ENCODE data around the gene LPP. TPM values are rescaled to one million over a fixed set of nuclear protein-coding genes. Genes with fewer than 3 reads are reported as not detected.

The LPP gene
- total RNA-seq, 1 donor from 2014 or later = 23.1 TPM

DNA sequence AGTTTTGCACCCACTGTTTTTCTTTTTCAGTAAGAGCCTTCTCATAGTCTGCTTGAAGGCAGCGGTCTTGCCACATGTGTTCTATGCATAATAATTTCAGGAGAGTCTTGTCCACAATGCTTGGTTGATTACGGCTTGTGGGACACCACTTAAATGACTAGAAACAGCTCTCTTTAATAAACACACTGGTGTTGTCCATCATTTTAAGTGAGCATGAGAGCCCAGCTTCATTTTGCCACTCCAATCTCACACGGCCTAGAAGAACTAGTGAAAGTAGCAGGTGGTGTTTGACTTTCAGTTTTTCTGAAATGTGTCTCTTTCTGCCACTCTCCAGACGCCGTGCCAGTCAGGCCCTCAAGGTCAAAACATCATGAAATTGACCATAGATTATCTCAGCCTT, 292.1 kb downstream of the LPP start:
- Mint-ChIP-seq H3K9me3 (ENCODE audit: unreplicated experiment) (no peaks in the 10 kb centered on the region), H3K36me3 (ENCODE audit: unreplicated experiment) (no peaks in the 10 kb centered on the region), H3K27me3 (ENCODE audit: unreplicated experiment) (no peaks in the 10 kb centered on the region), H3K4me3 (ENCODE audit: unreplicated experiment) (no peak overlapping the region), H3K4me1 (ENCODE audit: low read depth, unreplicated experiment) (no peaks in the 10 kb centered on the region), H3K27ac (ENCODE audit: unreplicated experiment) (no peak overlapping the region)
- TF ChIP-seq, protein P1, sequence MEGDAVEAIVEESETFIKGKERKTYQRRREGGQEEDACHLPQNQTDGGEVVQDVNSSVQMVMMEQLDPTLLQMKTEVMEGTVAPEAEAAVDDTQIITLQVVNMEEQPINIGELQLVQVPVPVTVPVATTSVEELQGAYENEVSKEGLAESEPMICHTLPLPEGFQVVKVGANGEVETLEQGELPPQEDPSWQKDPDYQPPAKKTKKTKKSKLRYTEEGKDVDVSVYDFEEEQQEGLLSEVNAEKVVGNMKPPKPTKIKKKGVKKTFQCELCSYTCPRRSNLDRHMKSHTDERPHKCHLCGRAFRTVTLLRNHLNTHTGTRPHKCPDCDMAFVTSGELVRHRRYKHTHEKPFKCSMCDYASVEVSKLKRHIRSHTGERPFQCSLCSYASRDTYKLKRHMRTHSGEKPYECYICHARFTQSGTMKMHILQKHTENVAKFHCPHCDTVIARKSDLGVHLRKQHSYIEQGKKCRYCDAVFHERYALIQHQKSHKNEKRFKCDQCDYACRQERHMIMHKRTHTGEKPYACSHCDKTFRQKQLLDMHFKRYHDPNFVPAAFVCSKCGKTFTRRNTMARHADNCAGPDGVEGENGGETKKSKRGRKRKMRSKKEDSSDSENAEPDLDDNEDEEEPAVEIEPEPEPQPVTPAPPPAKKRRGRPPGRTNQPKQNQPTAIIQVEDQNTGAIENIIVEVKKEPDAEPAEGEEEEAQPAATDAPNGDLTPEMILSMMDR (IDR thresholded peaks at IDR 0.05; ENCODE audit: partially characterized antibody, unreplicated experiment) = no peak
- no peak for DNase-seq

DNA sequence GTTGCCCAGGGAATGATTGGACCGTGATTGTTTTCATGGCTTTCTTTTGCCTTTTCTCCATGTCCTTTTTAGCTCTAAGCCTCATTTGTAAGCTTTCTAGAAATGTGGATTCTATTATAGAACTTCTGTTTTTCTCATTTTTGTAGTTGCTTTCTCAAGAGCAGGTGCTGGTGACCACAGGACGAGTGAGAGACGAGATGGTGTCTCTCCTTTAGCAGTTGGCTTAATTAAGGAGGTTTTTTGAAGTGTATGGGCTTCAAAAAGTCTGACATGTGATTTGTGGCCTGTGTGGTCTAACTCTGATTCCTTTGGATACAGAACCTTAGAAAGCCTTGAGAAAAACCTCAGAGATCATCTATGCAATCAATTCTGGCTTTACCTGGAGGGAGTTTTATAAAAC, 292.8 kb downstream of the LPP start:
- no peak overlapping the region for H3K27ac Mint-ChIP-seq (ENCODE audit: unreplicated experiment)
- DNase-seq = no peak
- H3K36me3 Mint-ChIP-seq (ENCODE audit: unreplicated experiment) = no peaks in the 10 kb centered on the region
- no peak overlapping the region for H3K4me3 Mint-ChIP-seq (ENCODE audit: unreplicated experiment)
- no peaks in the 10 kb centered on the region for H3K4me1 Mint-ChIP-seq (ENCODE audit: low read depth, unreplicated experiment)
- no peaks in the 10 kb centered on the region for H3K9me3 Mint-ChIP-seq (ENCODE audit: unreplicated experiment)
- TF ChIP-seq, protein P1 (IDR thresholded peaks at IDR 0.05; ENCODE audit: partially characterized antibody, unreplicated experiment) = no peak
- H3K27me3 Mint-ChIP-seq (ENCODE audit: unreplicated experiment) = no peaks in the 10 kb centered on the region

DNA sequence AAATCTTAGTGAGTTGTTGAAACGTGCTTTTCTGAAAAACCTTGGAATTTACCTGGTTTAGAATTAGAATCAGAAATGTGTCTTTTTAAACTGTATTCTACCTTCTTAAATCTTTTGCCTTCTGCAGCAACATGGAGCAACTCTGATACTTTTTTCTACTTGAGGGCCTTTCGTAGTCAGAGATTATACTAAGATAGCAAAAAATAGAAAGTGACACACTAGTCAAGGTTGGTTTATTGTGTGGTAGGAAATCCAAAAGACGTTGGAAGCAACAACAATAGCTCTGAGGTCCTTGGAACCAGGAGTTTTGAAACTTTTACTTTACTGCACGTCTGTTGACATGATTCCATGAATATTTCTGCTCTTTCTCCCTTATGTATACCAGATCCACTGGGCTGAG, 294.9 kb downstream of the LPP start:
- DNase-seq = no peak
- Mint-ChIP-seq H3K4me3 (ENCODE audit: unreplicated experiment) (no peak overlapping the region), H3K9me3 (ENCODE audit: unreplicated experiment) (no peaks in the 10 kb centered on the region), H3K36me3 (ENCODE audit: unreplicated experiment) (no peaks in the 10 kb centered on the region), H3K27ac (ENCODE audit: unreplicated experiment) (no peak overlapping the region), H3K27me3 (ENCODE audit: unreplicated experiment) (no peaks in the 10 kb centered on the region), H3K4me1 (ENCODE audit: low read depth, unreplicated experiment) (no peaks in the 10 kb centered on the region)
- TF ChIP-seq, protein P1 (IDR thresholded peaks at IDR 0.05; ENCODE audit: partially characterized antibody, unreplicated experiment) = no peak

DNA sequence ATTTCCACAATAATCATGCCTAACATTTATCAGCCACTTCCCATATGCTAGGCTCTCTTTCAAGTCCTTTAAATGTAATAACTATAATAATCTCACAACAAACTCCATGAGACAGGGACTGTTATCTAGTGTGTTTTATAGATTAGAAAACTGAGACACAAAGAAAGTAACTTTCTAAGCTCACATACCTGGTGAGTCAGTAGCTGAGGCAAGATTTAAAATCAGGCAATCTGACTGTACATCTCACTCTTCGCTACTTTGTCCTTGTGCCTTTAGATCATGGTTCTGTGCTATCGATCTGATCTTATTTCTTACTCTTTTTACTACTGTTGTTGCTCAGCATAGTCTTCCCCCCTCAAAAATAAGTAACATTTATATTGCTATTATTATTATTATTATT, 295.5 kb downstream of the LPP start:
- H3K4me1 Mint-ChIP-seq (ENCODE audit: low read depth, unreplicated experiment) = no peaks in the 10 kb centered on the region
- H3K4me3 Mint-ChIP-seq (ENCODE audit: unreplicated experiment) = no peak overlapping the region
- H3K27me3 Mint-ChIP-seq (ENCODE audit: unreplicated experiment) = no peaks in the 10 kb centered on the region
- no peaks in the 10 kb centered on the region for H3K9me3 Mint-ChIP-seq (ENCODE audit: unreplicated experiment)
- TF ChIP-seq, protein P1 (IDR thresholded peaks at IDR 0.05; ENCODE audit: partially characterized antibody, unreplicated experiment) = no peak
- DNase-seq = no peak
- H3K36me3 Mint-ChIP-seq (ENCODE audit: unreplicated experiment) = no peaks in the 10 kb centered on the region
- no peak overlapping the region for H3K27ac Mint-ChIP-seq (ENCODE audit: unreplicated experiment)

DNA sequence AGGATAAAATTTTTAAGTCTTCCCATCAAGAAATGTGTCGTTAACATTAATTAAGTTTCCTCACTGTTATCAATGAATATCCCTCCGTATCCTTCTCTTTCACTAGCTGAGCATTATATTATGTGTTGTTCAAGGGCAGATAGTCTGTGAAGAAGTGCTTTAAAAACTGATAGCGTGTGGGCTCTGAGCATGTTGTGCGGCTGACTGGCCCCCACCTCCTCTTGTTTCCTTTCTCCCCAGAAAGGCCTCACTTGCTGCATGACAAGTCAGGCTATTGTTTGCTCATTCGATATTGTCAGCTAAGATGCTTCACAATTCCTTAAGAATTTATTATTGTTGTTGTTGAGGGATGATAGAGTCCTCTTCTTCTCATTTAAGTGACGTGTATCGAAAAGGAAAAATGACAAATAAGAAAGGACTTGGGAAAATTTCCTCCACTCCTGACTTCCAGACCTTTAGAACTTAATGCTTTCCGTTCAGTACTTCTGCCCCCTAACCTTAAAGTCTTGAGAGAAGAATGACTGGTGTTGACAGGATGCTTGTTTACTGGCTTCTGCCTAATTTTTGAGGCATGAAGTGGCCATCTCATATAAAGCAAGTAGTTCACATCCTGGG, 298.3 kb downstream of the LPP start:
- no peak for DNase-seq
- Mint-ChIP-seq H3K27ac (ENCODE audit: unreplicated experiment) (no peak overlapping the region), H3K36me3 (ENCODE audit: unreplicated experiment) (no peaks in the 10 kb centered on the region), H3K4me3 (ENCODE audit: unreplicated experiment) (no peak overlapping the region), H3K4me1 (ENCODE audit: low read depth, unreplicated experiment) (no peaks in the 10 kb centered on the region), H3K9me3 (ENCODE audit: unreplicated experiment) (no peaks in the 10 kb centered on the region), H3K27me3 (ENCODE audit: unreplicated experiment) (no peaks in the 10 kb centered on the region)
- TF ChIP-seq, protein P1 (IDR thresholded peaks at IDR 0.05; ENCODE audit: partially characterized antibody, unreplicated experiment) = no peak

Measured in glutamatergic neuron (in vitro differentiated cells).